ENCODE data around the gene OCA2.

The OCA2 gene

GRCh38 chr15:28025413-28025812, 73.7 kb downstream of the OCA2 start:
- H3K27ac ChIP-seq = no peak overlapping the region
- TF ChIP-seq, protein P1, sequence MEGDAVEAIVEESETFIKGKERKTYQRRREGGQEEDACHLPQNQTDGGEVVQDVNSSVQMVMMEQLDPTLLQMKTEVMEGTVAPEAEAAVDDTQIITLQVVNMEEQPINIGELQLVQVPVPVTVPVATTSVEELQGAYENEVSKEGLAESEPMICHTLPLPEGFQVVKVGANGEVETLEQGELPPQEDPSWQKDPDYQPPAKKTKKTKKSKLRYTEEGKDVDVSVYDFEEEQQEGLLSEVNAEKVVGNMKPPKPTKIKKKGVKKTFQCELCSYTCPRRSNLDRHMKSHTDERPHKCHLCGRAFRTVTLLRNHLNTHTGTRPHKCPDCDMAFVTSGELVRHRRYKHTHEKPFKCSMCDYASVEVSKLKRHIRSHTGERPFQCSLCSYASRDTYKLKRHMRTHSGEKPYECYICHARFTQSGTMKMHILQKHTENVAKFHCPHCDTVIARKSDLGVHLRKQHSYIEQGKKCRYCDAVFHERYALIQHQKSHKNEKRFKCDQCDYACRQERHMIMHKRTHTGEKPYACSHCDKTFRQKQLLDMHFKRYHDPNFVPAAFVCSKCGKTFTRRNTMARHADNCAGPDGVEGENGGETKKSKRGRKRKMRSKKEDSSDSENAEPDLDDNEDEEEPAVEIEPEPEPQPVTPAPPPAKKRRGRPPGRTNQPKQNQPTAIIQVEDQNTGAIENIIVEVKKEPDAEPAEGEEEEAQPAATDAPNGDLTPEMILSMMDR (conservative IDR thresholded peaks at IDR 0.05) = no peak

GRCh38 chr15:28024889-28025250, 74.2 kb downstream of the OCA2 start:
- TF ChIP-seq, protein P1 (conservative IDR thresholded peaks at IDR 0.05) = no peak
- H3K27ac ChIP-seq = no peak overlapping the region

DNA sequence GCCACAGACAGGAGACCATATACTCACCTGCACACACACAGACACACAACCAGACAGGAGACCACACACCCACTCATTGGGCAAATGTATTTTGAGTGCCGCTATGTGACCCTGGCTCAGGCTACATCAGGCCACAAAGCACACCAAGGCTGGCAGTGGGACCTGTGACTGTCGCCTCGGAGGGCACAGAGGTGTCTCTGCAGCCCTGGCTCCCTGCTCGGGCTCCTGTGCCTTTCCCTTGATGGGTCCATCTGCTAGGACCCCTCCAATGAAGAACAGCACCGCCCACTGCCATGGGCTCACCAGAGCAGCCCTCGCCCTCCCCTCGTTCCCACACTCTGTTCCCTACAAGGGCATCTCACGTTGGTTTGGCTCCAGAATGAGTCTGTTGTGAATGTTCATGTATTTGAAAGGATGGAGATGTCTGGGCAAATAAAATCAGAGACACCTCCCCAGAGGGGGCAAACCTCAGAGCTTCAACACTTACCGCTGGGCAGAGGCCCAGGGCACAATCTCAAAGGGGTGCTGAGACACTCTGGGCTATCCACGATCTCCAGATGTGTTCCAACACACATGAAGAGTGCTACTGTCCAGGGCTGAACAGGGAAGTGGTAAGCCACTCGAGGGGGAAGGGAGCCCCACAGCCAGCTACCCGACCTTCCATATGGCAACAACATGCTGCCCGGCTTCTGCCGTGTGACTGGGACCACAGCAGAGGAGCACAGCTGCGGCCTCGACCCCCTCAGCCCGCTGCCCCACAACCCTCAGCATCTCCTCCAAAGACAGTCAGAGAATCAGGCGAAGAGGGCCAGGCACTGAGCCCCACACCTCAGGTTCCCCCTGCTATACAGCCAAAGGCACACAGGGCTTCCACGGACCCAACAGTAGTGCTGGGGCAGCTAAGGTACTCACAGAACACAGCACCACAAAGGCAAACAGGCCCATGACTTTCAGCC, 74.9 kb downstream of the OCA2 start:
- no peak overlapping the region for H3K27ac ChIP-seq
- TF ChIP-seq, protein P1 (conservative IDR thresholded peaks at IDR 0.05) = no peak

- no peak overlapping the region for H3K27ac ChIP-seq
- TF ChIP-seq, protein P1 (conservative IDR thresholded peaks at IDR 0.05) = no peak
These were observed 75.7 kb downstream of the OCA2 start for GRCh38 chr15:28023422-28023821.

DNA sequence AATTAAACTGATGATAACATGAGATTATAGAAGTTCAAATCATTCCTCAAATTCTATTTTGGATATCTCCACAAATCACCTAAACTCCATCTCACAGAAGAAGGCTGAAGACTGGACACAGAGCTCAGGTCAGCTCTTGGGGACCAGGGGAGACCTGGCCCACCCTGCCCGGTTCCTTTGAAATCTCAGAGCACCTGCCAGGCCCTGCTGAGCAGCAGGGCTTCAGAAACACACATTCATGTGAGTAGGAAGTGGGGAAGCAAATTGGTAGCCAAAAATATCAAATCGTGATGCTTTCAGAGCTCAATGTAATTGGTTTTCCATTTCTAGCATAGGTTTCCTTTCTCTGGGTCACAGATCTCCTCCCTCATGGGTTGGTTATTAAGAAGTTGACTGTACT, 76.2 kb downstream of the OCA2 start:
- H3K27ac ChIP-seq = no peak overlapping the region
- TF ChIP-seq, protein P1 (conservative IDR thresholded peaks at IDR 0.05) = no peak

GRCh38 chr15:28022181-28022580, 76.9 kb downstream of the OCA2 start:
- TF ChIP-seq, protein P1 (conservative IDR thresholded peaks at IDR 0.05) = no peak
- H3K27ac ChIP-seq = no peak overlapping the region

DNA sequence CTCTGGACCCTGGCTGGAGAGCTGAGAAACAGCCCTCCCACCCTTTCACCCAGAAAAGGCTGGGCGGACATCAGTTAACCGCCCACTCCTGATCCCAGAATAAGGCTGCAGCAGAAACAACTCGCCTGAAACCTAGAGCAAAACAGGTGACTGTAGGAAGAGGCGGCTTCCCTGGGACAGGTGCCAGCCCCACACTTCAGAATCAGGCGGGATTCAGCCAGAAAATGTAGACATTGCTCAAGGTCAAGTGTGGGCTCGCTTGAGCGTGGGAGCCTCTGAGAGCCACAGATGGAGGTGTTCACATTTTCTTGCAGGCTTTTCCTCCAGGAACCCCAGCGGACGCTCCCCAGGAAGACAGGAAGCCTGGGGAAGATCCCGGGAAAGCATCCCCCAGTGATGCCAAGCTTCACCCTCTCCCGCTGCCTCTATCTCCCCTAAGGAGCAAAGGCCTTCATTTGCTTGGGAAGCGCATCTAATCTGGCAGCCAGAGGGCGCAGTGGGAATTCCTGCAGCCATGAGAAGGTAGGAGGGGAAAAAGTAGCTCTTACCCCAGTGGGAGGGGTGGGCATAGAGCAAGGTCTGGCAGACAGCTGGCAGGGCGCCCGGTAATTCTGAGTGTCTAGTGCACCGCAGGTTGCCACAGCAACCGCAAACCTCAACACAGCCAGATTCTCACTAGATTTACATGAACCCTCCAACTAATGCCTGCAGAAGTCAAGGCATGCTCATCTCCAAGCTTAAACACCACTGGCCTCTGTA, 77.7 kb downstream of the OCA2 start:
- H3K27ac ChIP-seq = no peak overlapping the region
- TF ChIP-seq, protein P1 (conservative IDR thresholded peaks at IDR 0.05) = peak; percentile 87

All from VCaP (cell line).